Tibial artery (tissue), 4 donors: ENCODE results near the gene MYO9B.
"Not testable (repeated sequence)": the region's sequence is repeated elsewhere in the genome, so short reads cannot be mapped to it uniquely, and the experiment has no call there.

Source experiments
- DNase-seq, 2 donors: peaks; one replicate each; pipeline ENCODE4 v3.0.0-alpha.2; 2019
- H3K27ac ChIP-seq, 2 donors: fragments of 200-600 bp; sonication (generic) in 1 of 2; 1 replicate in 1 of 2; 2 replicates in 1 of 2; pipeline ENCODE4 v1.5.1; 2018 to 2019; ENCODE audit warnings: mild to moderate bottlenecking in 1 of 2
- H3K27me3 ChIP-seq, 2 donors: fragments of 200-600 bp; sonication (generic) in 1 of 2; one replicate each; pipeline versions ENCODE4 v1.5.1 to v1.6.0; 2016 to 2019
- H3K36me3 ChIP-seq, 3 donors: fragments of 200-600 bp; sonication (generic) in 2 of 3; one replicate each; pipeline ENCODE4 v1.5.1; 2016 to 2019; ENCODE audit warnings: mild to moderate bottlenecking in 2 of 3
- H3K4me1 ChIP-seq, 4 donors: fragments of 200-600 bp; sonication (generic) in 2 of 4; 1 replicate in 3 of 4; 2 replicates in 1 of 4; pipeline ENCODE4 v1.5.1; 2016 to 2019
- H3K4me3 ChIP-seq, 2 donors: fragments of 200-600 bp; sonication (generic) in 1 of 2; 1 replicate in 1 of 2; 2 replicates in 1 of 2; pipeline ENCODE4 v1.5.1; 2018 to 2019; ENCODE audit warnings: mild to moderate bottlenecking in 2 of 2
- H3K9me3 ChIP-seq, 3 donors: fragments of 200-600 bp; sonication (generic) in 1 of 3; one replicate each; pipeline ENCODE4 v1.5.1; 2016 to 2019
- intact Hi-C: fragments of 100-400 bp; cut with DNase I; formaldehyde crosslinking; loops from one replicate; pipeline ENCODE4 v1.15.0; 2023; ENCODE audit warnings: low total_unique reads
- TF ChIP-seq, protein P1 (sequence below), 2 experiments: fragments of 200-600 bp in 1 of 2; fragments of 450-650 bp in 1 of 2; IDR thresholded peaks; one replicate each; pipeline ENCODE4 v1.5.1; 2017 to 2019; ENCODE audit warnings: antibody characterized with exemption in 2 of 2, mild to moderate bottlenecking in 1 of 2, moderate library complexity in 1 of 2

Gene MYO9B

DNA sequence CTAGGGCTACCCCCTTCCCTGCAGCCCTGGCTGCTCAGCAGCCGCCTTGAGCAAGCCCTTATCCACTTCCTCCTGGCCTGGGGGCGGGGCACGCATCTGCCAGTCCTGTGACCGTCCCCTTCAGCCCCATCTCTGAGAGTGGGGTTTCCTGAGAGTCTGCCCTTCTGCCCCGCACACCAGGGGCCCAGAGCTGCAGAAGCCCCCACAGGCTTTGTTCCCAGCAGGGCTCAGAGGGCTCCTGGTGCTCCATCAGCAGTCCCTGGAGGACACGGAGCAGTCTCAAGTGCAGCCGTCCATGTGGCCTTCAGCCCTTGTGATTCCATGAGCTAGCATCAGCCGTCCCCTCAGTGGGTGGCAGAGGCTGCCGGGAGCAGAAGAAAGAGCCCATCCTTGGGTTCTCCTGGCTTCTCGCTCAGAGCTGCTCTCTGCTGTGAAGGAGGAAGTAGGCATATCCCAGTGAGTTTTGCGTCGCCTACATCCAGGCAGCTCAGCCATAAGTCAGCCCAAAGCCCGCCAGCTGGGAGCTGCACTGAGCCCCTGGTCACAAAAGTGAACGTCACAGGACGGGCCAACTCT, 16.3 kb downstream of the MYO9B start:
- Histone ChIP-seq H3K4me1 (peaks cover 0 to 89% (median 51%) of the 10 kb centered on the region in 4 donors), H3K4me3 (no peak overlapping the region), H3K27me3 (no peaks in the 10 kb centered on the region), H3K9me3 (no peaks in the 10 kb centered on the region), H3K27ac (peak overlapping the region; percentile 91 to 98), H3K36me3 (peaks cover 0 to 2% (median 0%) of the 10 kb centered on the region in 3 donors)
- intact Hi-C loops, result no loop called here
- DNase-seq, result peak; percentile 60 to 81
- TF ChIP-seq, protein P1, sequence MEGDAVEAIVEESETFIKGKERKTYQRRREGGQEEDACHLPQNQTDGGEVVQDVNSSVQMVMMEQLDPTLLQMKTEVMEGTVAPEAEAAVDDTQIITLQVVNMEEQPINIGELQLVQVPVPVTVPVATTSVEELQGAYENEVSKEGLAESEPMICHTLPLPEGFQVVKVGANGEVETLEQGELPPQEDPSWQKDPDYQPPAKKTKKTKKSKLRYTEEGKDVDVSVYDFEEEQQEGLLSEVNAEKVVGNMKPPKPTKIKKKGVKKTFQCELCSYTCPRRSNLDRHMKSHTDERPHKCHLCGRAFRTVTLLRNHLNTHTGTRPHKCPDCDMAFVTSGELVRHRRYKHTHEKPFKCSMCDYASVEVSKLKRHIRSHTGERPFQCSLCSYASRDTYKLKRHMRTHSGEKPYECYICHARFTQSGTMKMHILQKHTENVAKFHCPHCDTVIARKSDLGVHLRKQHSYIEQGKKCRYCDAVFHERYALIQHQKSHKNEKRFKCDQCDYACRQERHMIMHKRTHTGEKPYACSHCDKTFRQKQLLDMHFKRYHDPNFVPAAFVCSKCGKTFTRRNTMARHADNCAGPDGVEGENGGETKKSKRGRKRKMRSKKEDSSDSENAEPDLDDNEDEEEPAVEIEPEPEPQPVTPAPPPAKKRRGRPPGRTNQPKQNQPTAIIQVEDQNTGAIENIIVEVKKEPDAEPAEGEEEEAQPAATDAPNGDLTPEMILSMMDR (IDR thresholded peaks at IDR 0.05), result no peak

DNA sequence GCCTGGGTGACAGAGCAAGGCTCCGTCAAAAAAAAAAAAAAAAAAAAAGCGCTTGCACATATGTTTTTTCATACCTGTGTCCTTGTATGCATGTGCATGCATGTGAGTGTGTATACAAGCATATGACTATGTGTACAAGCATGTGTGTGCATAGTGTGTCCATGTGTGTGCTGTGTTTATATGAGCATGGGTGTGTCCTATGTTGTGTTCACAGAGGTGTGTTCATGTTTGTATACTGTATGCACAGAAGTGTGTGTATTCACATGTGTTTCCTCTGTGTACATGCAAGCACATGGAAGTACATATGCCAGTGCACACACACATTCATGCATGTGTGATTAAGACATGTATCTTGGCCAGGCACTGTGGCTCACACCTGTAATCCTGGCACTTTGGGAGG, 17.1 kb downstream of the MYO9B start:
- TF ChIP-seq, protein P1 (IDR thresholded peaks at IDR 0.05), result no peak
- no peak overlapping the region for H3K4me3 ChIP-seq
- H3K9me3 ChIP-seq, result no peaks in the 10 kb centered on the region
- peaks cover 0 to 89% (median 52%) of the 10 kb centered on the region in 4 donors for H3K4me1 ChIP-seq
- H3K36me3 ChIP-seq, result no peaks in the 10 kb centered on the region
- no peak for DNase-seq
- peak overlapping the region; percentile 91 to 98 for H3K27ac ChIP-seq
- H3K27me3 ChIP-seq, result no peaks in the 10 kb centered on the region
- intact Hi-C loops, result no loop called here

DNA sequence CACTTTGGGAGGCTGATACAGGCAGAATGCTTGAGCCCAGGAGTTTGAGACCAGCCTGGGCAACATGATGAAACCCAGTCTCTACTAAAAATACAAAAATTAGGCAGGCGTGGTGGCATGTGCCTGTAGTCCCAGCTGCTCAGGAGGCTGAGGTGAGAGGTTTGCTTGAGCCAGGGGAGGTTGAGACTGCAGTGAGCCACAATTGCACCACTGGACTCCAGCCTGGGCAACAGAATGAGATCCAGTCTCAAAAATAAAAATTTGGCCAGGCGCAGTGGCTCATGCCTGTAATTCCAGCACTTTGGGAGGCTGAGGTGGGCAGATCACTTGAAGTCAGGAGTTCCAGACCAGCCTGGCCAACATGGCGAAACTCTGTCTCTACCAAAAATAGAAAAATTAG, 19.1 kb downstream of the MYO9B start:
- peak in 1 of 2 donors; percentile 82 for DNase-seq
- H3K27ac ChIP-seq, result peak overlapping the region; percentile 86 to 91
- H3K27me3 ChIP-seq, intact Hi-C loops, H3K36me3 ChIP-seq, H3K9me3 ChIP-seq: not testable (repeated sequence)
- H3K4me3 ChIP-seq, result peak overlapping the region in 1 of 2 donors; percentile 31
- H3K4me1 ChIP-seq, result peaks cover 3 to 79% (median 44%) of the 10 kb centered on the region in 4 donors

DNA sequence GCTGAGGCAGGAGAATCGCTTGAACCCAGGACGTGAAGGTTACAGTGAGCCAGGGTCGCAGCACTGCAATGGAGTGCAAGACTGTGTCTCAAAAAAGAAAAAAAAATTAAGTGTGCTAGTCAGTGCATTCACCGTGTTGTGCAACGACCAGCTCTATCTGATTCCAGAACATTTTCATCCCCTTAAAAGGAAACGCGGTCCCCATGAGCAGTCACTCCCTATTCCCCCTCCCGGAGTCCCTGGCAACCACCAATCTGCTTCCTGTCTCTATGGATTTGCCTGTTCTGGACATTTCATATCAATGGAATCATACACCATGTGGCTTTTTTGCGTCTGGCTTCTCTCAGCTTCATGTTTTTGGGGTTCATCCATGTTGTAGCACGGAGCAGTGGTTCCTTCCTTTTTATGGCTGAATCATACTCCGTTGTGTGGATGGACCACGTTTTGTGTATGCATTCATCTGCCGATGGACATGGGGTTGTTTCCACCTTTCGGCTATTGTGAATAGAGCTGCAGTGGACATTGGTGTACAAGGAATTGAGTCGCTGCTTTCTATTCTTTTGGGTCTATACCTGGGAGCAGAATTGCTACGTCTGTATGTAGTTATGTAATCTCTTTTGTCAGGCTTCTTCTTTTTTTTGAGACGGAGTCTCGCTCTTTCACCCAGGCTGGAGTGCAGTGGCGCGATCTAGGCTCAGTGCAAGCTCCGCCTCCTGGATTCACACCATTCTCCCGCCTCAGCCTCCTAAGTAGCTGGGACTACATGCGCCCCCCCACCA, 19.8 kb downstream of the MYO9B start:
- peak; percentile 86 to 95 for DNase-seq
- no peaks in the 10 kb centered on the region for H3K27me3 ChIP-seq
- H3K36me3 ChIP-seq, result no peaks in the 10 kb centered on the region
- peak overlapping the region in 1 of 2 donors; percentile 31 for H3K4me3 ChIP-seq
- no peaks in the 10 kb centered on the region for H3K9me3 ChIP-seq
- TF ChIP-seq, protein P1 (IDR thresholded peaks at IDR 0.05), result no peak
- H3K27ac ChIP-seq, result peak overlapping the region; percentile 86 to 91
- peaks cover 3 to 78% (median 41%) of the 10 kb centered on the region in 4 donors for H3K4me1 ChIP-seq
- intact Hi-C loops, result no loop called here

DNA sequence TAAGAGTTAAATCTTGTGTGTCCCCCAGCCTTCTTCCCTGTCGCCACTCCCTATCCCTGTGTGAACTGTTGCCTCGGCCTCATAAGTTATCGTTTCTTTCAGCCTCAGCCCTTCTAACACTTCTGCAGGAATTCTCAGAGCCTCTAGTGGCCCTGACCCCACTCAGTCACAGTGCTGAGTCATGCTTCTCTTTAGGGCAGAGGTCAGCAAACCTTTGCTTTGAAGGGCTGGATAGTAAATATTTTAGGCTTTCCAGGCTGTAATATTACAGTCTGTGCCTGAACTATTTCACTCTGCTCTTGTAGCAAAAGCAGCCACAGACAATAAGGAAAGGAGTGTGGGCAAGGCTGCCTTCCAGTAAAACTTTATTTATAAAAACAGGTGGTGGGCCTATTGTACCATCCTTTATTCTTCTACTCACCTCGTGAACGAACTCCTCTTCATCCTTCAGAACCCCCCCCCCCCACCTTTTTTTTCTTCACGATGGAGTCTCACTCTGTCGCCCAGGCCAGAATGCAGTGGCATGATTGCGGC, 22.1 kb downstream of the MYO9B start:
- no peaks in the 10 kb centered on the region for H3K9me3 ChIP-seq
- H3K27me3 ChIP-seq, result no peaks in the 10 kb centered on the region
- TF ChIP-seq, protein P1 (IDR thresholded peaks at IDR 0.05), result no peak
- H3K4me1 ChIP-seq, result peaks cover 3 to 57% (median 27%) of the 10 kb centered on the region in 4 donors
- peaks cover 15 to 16% (median 15%) of the 10 kb centered on the region in 3 donors for H3K36me3 ChIP-seq
- intact Hi-C loops, result no loop called here
- no peak for DNase-seq
- no peak overlapping the region for H3K4me3 ChIP-seq
- peak overlapping the region; percentile 43 to 86 for H3K27ac ChIP-seq

DNA sequence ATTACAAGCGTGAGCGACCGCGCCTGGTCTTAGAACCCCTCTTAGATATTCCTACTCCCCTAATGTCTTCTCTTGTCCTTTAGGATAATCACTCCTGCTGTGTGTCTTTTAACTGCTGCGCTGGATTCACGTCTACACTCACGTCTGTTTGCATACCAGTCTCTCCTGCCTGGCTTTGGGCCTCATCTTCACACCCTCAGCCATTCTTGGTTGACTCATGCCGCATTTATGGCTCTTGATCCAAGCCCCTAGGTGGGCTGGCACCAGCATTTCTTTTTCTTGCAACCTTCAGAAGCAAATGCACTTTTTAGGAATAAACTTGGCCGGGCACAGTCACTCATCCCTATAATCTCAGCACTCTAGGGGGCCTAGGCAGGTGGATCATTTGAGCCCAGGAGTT, 22.7 kb downstream of the MYO9B start:
- peak overlapping the region; percentile 43 to 86 for H3K27ac ChIP-seq
- intact Hi-C loops, result no loop called here
- no peaks in the 10 kb centered on the region for H3K27me3 ChIP-seq
- H3K4me3 ChIP-seq, result no peak overlapping the region
- H3K36me3 ChIP-seq, result peaks cover 22 to 23% (median 22%) of the 10 kb centered on the region in 3 donors
- peaks cover 3 to 57% (median 26%) of the 10 kb centered on the region in 4 donors for H3K4me1 ChIP-seq
- TF ChIP-seq, protein P1 (IDR thresholded peaks at IDR 0.05), result no peak
- no peaks in the 10 kb centered on the region for H3K9me3 ChIP-seq
- DNase-seq, result no peak
